IMR-90 (cell line): ENCODE measurements around the gene ABL1. TPM values are rescaled to one million over a fixed set of nuclear protein-coding genes. Genes with fewer than 3 reads are reported as not detected.

Source experiments
- ATAC-seq: fragments of 200-7000 bp; cut with Tn5 transposase; 2 replicates; pipeline ENCODE4 v1.9.1; 2020; ENCODE audit warnings: low read depth, mild to moderate bottlenecking, moderate library complexity
- BruUV-seq: library from RNA; stranded (reverse); fragments of 400-500 nt; replicated peaks from 2 replicates; lab custom pipeline; 2021; lab: Mats Ljungman, UMichigan
- CTCF ChIA-PET: fragments of 300-600 bp; formaldehyde crosslinking; extraction: SDS; loops from one replicate; lab custom pipeline; 2021; ENCODE audit warnings: antibody characterized with exemption; lab: Yijun Ruan, JAX
- POLR2A ChIA-PET: fragments of 300-600 bp; sonication (Branson Sonifier 250); formaldehyde crosslinking; loops from one replicate; lab custom pipeline; 2022; ENCODE audit warnings: antibody characterized with exemption; ENCODE audit not compliant: unreplicated experiment; lab: Charles Lee
- DNase-seq: peaks from one replicate; pipeline ENCODE4 v3.0.0; 2013
- H2AFZ ChIP-seq: replicated peaks from 2 replicates; pipeline ENCODE3; 2013; ENCODE audit warnings: low read length, mild to moderate bottlenecking; ENCODE audit not compliant: poor library complexity
- H2AK5ac ChIP-seq: 2 replicates; pipeline ENCODE4 v1.6.1; 2013; ENCODE audit warnings: low read depth, low read length, inconsistent platforms
- H2AK9ac ChIP-seq: replicated peaks from 2 replicates; pipeline ENCODE3; 2013; ENCODE audit warnings: mild to moderate bottlenecking, low read depth, low read length, moderate library complexity; ENCODE audit not compliant: poor library complexity
- H2BK120ac ChIP-seq: 2 replicates; pipeline ENCODE4 v1.6.1; 2013; ENCODE audit warnings: low read depth, low read length, inconsistent platforms
- H2BK15ac ChIP-seq: 3 replicates; pipeline ENCODE4 v1.6.1; 2013; ENCODE audit warnings: low read depth, low read length, inconsistent platforms
- H2BK20ac ChIP-seq: 2 replicates; pipeline ENCODE4 v1.6.1; 2013; ENCODE audit warnings: low read depth, mild to moderate bottlenecking, inconsistent platforms, low read length, moderate library complexity
- H2BK5ac ChIP-seq: 2 replicates; pipeline ENCODE4 v1.6.1; 2013; ENCODE audit warnings: mild to moderate bottlenecking, low read depth, low read length, inconsistent platforms; ENCODE audit not compliant: poor library complexity, severe bottlenecking
- H3K14ac ChIP-seq: replicated peaks from 2 replicates; pipeline ENCODE4 v1.6.1; 2013; ENCODE audit warnings: low read depth, low read length, inconsistent platforms
- H3K18ac ChIP-seq: 2 replicates; pipeline ENCODE4 v1.6.1; 2013; ENCODE audit warnings: low read depth, low read length, control low read depth
- H3K23ac ChIP-seq: 2 replicates; pipeline ENCODE4 v1.6.1; 2013; ENCODE audit warnings: low read depth, low read length, inconsistent platforms
- H3K27ac ChIP-seq: 2 replicates; pipeline ENCODE4 v1.5.1; 2013; ENCODE audit warnings: mild to moderate bottlenecking, control low read depth, low read length; ENCODE audit not compliant: insufficient read depth
- H3K27me3 ChIP-seq: 2 replicates; pipeline ENCODE4 v1.6.1; 2013; ENCODE audit warnings: low read length; ENCODE audit not compliant: control insufficient read depth, insufficient read depth
- H3K36me3 ChIP-seq: 2 replicates; pipeline ENCODE4 v1.6.1; 2013; ENCODE audit warnings: low read length, mixed read lengths; ENCODE audit not compliant: control insufficient read depth, insufficient read depth
- H3K4ac ChIP-seq: 2 replicates; pipeline ENCODE4 v1.6.1; 2013; ENCODE audit warnings: low read depth, low read length, inconsistent platforms
- H3K4me1 ChIP-seq: 2 replicates; pipeline ENCODE4 v1.6.1; 2013; ENCODE audit warnings: low read length, mixed read lengths; ENCODE audit not compliant: control insufficient read depth, insufficient read depth
- H3K4me2 ChIP-seq: 2 replicates; pipeline ENCODE4 v1.6.1; 2013; ENCODE audit warnings: low read depth, mild to moderate bottlenecking, control low read depth, low read length, moderate library complexity
- H3K4me3 ChIP-seq: 2 replicates; pipeline ENCODE4 v1.5.1; 2013; ENCODE audit warnings: low read depth, mild to moderate bottlenecking, control low read depth, low read length, moderate library complexity; ENCODE audit not compliant: insufficient read depth
- H3K56ac ChIP-seq: 2 replicates; pipeline ENCODE4 v1.6.1; 2013; ENCODE audit warnings: low read length, inconsistent platforms; ENCODE audit not compliant: insufficient read depth; ENCODE audit errors: extremely low read depth
- H3K79me1 ChIP-seq, 2 experiments: 2 replicates each; pipeline ENCODE4 v1.6.1; 2013; ENCODE audit warnings: low read length in 2 of 2, inconsistent platforms in 1 of 2, low read depth in 1 of 2
- H3K9ac ChIP-seq: 2 replicates; pipeline ENCODE4 v1.6.1; 2013; ENCODE audit warnings: low read depth, low read length, control low read depth
- H3K9me1 ChIP-seq: 2 replicates; pipeline ENCODE4 v1.6.1; 2013; ENCODE audit warnings: low read length, inconsistent platforms; ENCODE audit not compliant: insufficient read depth
- H3K9me3 ChIP-seq: 2 replicates; pipeline ENCODE4 v1.6.1; 2013; ENCODE audit warnings: low read length; ENCODE audit not compliant: control insufficient read depth, insufficient read depth
- H4K20me1 ChIP-seq: 2 replicates; pipeline ENCODE4 v1.6.1; 2013; ENCODE audit warnings: low read length, inconsistent platforms; ENCODE audit not compliant: insufficient read depth
- H4K5ac ChIP-seq: 2 replicates; pipeline ENCODE4 v1.6.1; 2013; ENCODE audit warnings: mild to moderate bottlenecking, low read depth, low read length, control low read depth
- H4K8ac ChIP-seq, 2 experiments: 2 replicates each; pipeline ENCODE4 v1.6.1; 2013; ENCODE audit warnings: low read depth in 2 of 2, low read length in 2 of 2, control low read depth in 1 of 2, inconsistent platforms in 1 of 2
- H4K91ac ChIP-seq: 2 replicates; pipeline ENCODE4 v1.6.1; 2013; ENCODE audit warnings: low read depth, low read length, inconsistent platforms; ENCODE audit not compliant: insufficient read depth
- BHLHE40 ChIP-seq: fragments of 150-350 bp; IDR thresholded peaks from 2 replicates; pipeline ENCODE4 v1.6.1; 2016; ENCODE audit warnings: mild to moderate bottlenecking, low read depth, low read length
- CEBPB ChIP-seq: IDR thresholded peaks from 2 replicates; pipeline ENCODE4 v1.6.1; 2012; ENCODE audit warnings: low read depth, low read length, improper control_type of control experiment
- CHD1 ChIP-seq: IDR thresholded peaks from 2 replicates; pipeline ENCODE4 v1.6.1; 2012; ENCODE audit warnings: low read depth, low read length, improper control_type of control experiment
- CTCF ChIP-seq: conservative IDR thresholded peaks from 2 replicates; pipeline ENCODE4 v1.5.1; 2012; ENCODE audit warnings: mild to moderate bottlenecking, low read depth, low read length, improper control_type of control experiment
- ELK1 ChIP-seq: fragments of 150-350 bp; IDR thresholded peaks from 2 replicates; pipeline ENCODE4 v1.6.1; 2016; ENCODE audit warnings: low read depth, mild to moderate bottlenecking, low read length, moderate library complexity, borderline replicate concordance
- FOS ChIP-seq: fragments of 150-350 bp; IDR thresholded peaks from 2 replicates; pipeline ENCODE4 v1.6.1; 2016; ENCODE audit warnings: low read depth, low read length
- MAFK ChIP-seq: IDR thresholded peaks from 2 replicates; pipeline ENCODE4 v1.6.1; 2012; ENCODE audit warnings: low read depth, low read length, improper control_type of control experiment
- MAZ ChIP-seq: IDR thresholded peaks from 2 replicates; pipeline ENCODE4 v1.6.1; 2012; ENCODE audit warnings: low read depth, mild to moderate bottlenecking, low read length, improper control_type of control experiment, moderate library complexity, borderline replicate concordance
- MXI1 ChIP-seq: IDR thresholded peaks from 2 replicates; pipeline ENCODE4 v1.6.1; 2012; ENCODE audit warnings: low read depth, mild to moderate bottlenecking, low read length, moderate library complexity, borderline replicate concordance
- NFE2L2 ChIP-seq: fragments of 150-350 bp; IDR thresholded peaks from 2 replicates; pipeline ENCODE4 v1.6.1; 2016; ENCODE audit warnings: low read depth, mild to moderate bottlenecking, low read length
- POLR2A ChIP-seq: IDR thresholded peaks from 2 replicates; pipeline ENCODE4 v1.6.1; 2012; ENCODE audit warnings: mild to moderate bottlenecking, low read depth, low read length
- RAD21 ChIP-seq: IDR thresholded peaks from 2 replicates; pipeline ENCODE4 v1.6.1; 2012; ENCODE audit warnings: low read length, improper control_type of control experiment
- RCOR1 ChIP-seq: IDR thresholded peaks from 2 replicates; pipeline ENCODE4 v1.6.1; 2012; ENCODE audit warnings: mild to moderate bottlenecking, low read length, improper control_type of control experiment; ENCODE audit not compliant: insufficient replicate concordance
- RFX5 ChIP-seq: IDR thresholded peaks from 2 replicates; pipeline ENCODE4 v1.8.0; 2012; ENCODE audit warnings: low read depth, mild to moderate bottlenecking, low read length, moderate library complexity
- SMC3 ChIP-seq: fragments of 150-350 bp; IDR thresholded peaks from 2 replicates; pipeline ENCODE4 v1.6.1; 2016; ENCODE audit warnings: low read depth, mild to moderate bottlenecking, antibody characterized with exemption, low read length, moderate library complexity
- USF2 ChIP-seq: fragments of 150-350 bp; IDR thresholded peaks from 2 replicates; pipeline ENCODE4 v1.6.1; 2017; ENCODE audit warnings: mild to moderate bottlenecking, antibody characterized with exemption, low read length, low read depth
- WGBS, 2 experiments: methylation state at CpG; one replicate each; pipeline versions ENCODE4 v1.1.5 to v1.1.7; 2013; ENCODE audit warnings: missing lambda C conversion rate in 2 of 2; ENCODE audit not compliant: insufficient read length in 1 of 2; ENCODE audit errors: extremely low coverage in 2 of 2; 5-methylcytosine and 5-hydroxymethylcytosine counted together
- dilution Hi-C: fragments of 300-500 bp; cut with HindIII; formaldehyde crosslinking; loops from one replicate; pipeline ENCODE4 v1.14.3; 2018; ENCODE audit warnings: low sequenced_read_pairs; ENCODE audit not compliant: unreplicated experiment
- in situ Hi-C: fragments of 300-500 bp; cut with MboI; formaldehyde crosslinking; loops from 3 replicates; pipeline ENCODE4 v1.14.3; 2019; ENCODE audit warnings: low sequenced_read_pairs, inconsistent platforms, mixed read lengths
- intact Hi-C: fragments of 100-400 bp; cut with micrococcal nuclease; formaldehyde crosslinking; loops from 2 replicates; pipeline ENCODE4 v1.10.0; 2022
- polyA plus RNA-seq, 3 experiments: library from polyadenylated mRNA; depleted of rRNA; stranded (reverse); fragments of >200 nt; gene quantifications; 2 replicates each; pipeline ENCODE4 v1.2.3, GENCODE V29; 2012; ENCODE audit warnings: low replicate concordance in 1 of 3
- total RNA-seq: library from RNA; depleted of rRNA; stranded (reverse); fragments of >200 nt; gene quantifications from 2 replicates; pipeline ENCODE4 v1.2.3, GENCODE V29; 2012

Gene ABL1
- total and polyA plus RNA-seq, 2 of the 4 experiments (the other 2 are of a cell fraction): 33.7 to 49.1 TPM

- no peak for ATAC-seq
- no peak overlapping the region for H3K4me3 ChIP-seq
- TF ChIP-seq CTCF (no peak), CHD1 (no peak), RAD21 (no peak), USF2 (no peak), NFE2L2 (no peak), RCOR1 (no peak), MAFK (no peak), CEBPB (no peak), MXI1 (no peak), MAZ (no peak), RFX5 (no peak), POLR2A (no peak), FOS (no peak), BHLHE40 (no peak), ELK1 (no peak), SMC3 (no peak)
These were observed 63.4 kb downstream of the ABL1 start for GRCh38 chr9:130898552-130898852.

More at GRCh38 chr9:130898552-130898852, 63.4 kb downstream of the ABL1 start:
- Histone ChIP-seq H4K8ac (no peak overlapping the region), H2AK5ac (no peak overlapping the region), H2BK20ac (no peak overlapping the region), H3K4ac (no peak overlapping the region), H4K91ac (no peak overlapping the region), H3K4me2 (no peak overlapping the region), H3K36me3 (peaks cover 6% of the 10 kb centered on the region; the same call in 1 of the 2 replicates), H2BK120ac (no peak overlapping the region), H3K14ac (no peak overlapping the region), H4K5ac (no peak overlapping the region), H2AK9ac (no peak overlapping the region), H3K18ac (no peak overlapping the region), H2AFZ (no peak overlapping the region), H3K79me1 (no peaks in the 10 kb centered on the region), H3K27ac (no peak overlapping the region), H2BK5ac (no peak overlapping the region), H3K23ac (no peak overlapping the region), H3K56ac (no peak overlapping the region), H3K9ac (no peak overlapping the region), H3K9me3 (no peaks in the 10 kb centered on the region), H3K4me1 (no peaks in the 10 kb centered on the region), H3K9me1 (no peaks in the 10 kb centered on the region), H2BK15ac (no peak overlapping the region), H3K27me3 (peaks cover 2% of the 10 kb centered on the region; the same call in 1 of the 2 replicates), H4K20me1 (peaks cover 10% of the 10 kb centered on the region)
- in situ Hi-C loops (no loop called here), intact Hi-C loops (no loop called here), dilution Hi-C loops (no loop called here)
- no TSS peak for BruUV-seq
- POLR2A ChIA-PET: no interaction called here
- no peak for DNase-seq
- CTCF ChIA-PET: no interaction called here
- no CpG with 5 or more reads among the region's 4 CpGs for WGBS, 2 experiments
